HL-60 (cell line): ENCODE measurements around the gene SMAD2.

Source experiments
- GABPA ChIP-seq: IDR thresholded peaks from 2 replicates; pipeline ENCODE4 v1.6.1; 2012; ENCODE audit warnings: low read depth
- POLR2AphosphoS5 ChIP-seq: IDR thresholded peaks from 2 replicates; pipeline ENCODE4 v1.6.1; 2012; ENCODE audit warnings: low read depth
- TF ChIP-seq, protein P1 (sequence below): IDR thresholded peaks from one replicate; pipeline ENCODE4 v1.5.1; 2011; ENCODE audit warnings: low read length, control low read depth, inconsistent platforms; ENCODE audit not compliant: insufficient read depth
- TF ChIP-seq, protein P2 (sequence below): IDR thresholded peaks from 2 replicates; pipeline ENCODE4 v1.6.1; 2012; ENCODE audit warnings: low read depth; ENCODE audit not compliant: insufficient replicate concordance

DNA sequence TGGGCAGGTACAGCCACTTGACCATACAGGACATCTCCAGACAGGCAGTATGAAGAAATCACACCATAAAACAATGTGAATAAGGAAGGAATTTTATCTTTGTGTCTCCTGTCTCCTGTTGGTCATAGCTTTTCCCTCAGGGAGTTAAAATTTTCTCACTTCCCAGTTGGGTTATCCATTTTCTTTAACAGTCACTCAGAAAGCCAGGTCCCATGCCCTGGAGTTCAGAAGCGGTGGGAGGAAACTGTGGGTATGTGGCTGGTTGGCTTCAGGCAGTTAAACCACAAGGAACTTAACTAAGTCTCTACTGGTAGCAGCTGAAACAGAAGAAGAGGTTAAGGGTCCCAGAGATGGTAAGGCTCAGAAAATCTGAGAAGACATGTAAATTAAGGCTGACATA is 6.5 kb upstream of the SMAD2 start:
- TF ChIP-seq, protein P1, sequence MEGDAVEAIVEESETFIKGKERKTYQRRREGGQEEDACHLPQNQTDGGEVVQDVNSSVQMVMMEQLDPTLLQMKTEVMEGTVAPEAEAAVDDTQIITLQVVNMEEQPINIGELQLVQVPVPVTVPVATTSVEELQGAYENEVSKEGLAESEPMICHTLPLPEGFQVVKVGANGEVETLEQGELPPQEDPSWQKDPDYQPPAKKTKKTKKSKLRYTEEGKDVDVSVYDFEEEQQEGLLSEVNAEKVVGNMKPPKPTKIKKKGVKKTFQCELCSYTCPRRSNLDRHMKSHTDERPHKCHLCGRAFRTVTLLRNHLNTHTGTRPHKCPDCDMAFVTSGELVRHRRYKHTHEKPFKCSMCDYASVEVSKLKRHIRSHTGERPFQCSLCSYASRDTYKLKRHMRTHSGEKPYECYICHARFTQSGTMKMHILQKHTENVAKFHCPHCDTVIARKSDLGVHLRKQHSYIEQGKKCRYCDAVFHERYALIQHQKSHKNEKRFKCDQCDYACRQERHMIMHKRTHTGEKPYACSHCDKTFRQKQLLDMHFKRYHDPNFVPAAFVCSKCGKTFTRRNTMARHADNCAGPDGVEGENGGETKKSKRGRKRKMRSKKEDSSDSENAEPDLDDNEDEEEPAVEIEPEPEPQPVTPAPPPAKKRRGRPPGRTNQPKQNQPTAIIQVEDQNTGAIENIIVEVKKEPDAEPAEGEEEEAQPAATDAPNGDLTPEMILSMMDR = no peak
- TF ChIP-seq, protein P2, sequence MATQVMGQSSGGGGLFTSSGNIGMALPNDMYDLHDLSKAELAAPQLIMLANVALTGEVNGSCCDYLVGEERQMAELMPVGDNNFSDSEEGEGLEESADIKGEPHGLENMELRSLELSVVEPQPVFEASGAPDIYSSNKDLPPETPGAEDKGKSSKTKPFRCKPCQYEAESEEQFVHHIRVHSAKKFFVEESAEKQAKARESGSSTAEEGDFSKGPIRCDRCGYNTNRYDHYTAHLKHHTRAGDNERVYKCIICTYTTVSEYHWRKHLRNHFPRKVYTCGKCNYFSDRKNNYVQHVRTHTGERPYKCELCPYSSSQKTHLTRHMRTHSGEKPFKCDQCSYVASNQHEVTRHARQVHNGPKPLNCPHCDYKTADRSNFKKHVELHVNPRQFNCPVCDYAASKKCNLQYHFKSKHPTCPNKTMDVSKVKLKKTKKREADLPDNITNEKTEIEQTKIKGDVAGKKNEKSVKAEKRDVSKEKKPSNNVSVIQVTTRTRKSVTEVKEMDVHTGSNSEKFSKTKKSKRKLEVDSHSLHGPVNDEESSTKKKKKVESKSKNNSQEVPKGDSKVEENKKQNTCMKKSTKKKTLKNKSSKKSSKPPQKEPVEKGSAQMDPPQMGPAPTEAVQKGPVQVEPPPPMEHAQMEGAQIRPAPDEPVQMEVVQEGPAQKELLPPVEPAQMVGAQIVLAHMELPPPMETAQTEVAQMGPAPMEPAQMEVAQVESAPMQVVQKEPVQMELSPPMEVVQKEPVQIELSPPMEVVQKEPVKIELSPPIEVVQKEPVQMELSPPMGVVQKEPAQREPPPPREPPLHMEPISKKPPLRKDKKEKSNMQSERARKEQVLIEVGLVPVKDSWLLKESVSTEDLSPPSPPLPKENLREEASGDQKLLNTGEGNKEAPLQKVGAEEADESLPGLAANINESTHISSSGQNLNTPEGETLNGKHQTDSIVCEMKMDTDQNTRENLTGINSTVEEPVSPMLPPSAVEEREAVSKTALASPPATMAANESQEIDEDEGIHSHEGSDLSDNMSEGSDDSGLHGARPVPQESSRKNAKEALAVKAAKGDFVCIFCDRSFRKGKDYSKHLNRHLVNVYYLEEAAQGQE = no peak
- peak; percentile 64 for TF ChIP-seq POLR2AphosphoS5
- no peak for TF ChIP-seq GABPA
